Left ventricle myocardium inferior (tissue), 1 donor: ENCODE measurements around the gene MACF1. TPM values are rescaled to one million over a fixed set of nuclear protein-coding genes. Genes with fewer than 3 reads are reported as not detected.

ENCODE experiments used
- DNase-seq: peaks from one replicate; pipeline ENCODE4 v3.0.0-alpha.2; 2020
- H3K27ac ChIP-seq: fragments of 200-600 bp; replicated peaks from 2 replicates; pipeline ENCODE4 v1.8.0; 2021
- H3K27me3 ChIP-seq: fragments of 200-600 bp; 2 replicates; pipeline ENCODE4 v1.8.0; 2021; ENCODE audit warnings: low read depth
- H3K36me3 ChIP-seq: fragments of 200-600 bp; 2 replicates; pipeline ENCODE4 v1.8.0; 2021
- H3K4me1 ChIP-seq: fragments of 200-600 bp; 2 replicates; pipeline ENCODE4 v1.8.0; 2021
- H3K4me3 ChIP-seq: fragments of 200-600 bp; 2 replicates; pipeline ENCODE4 v1.8.0; 2021; ENCODE audit warnings: mild to moderate bottlenecking, moderate library complexity
- H3K9me3 ChIP-seq: fragments of 200-600 bp; replicated peaks from 2 replicates; pipeline ENCODE4 v1.8.0; 2021
- CTCF ChIP-seq: fragments of 200-600 bp; IDR thresholded peaks from 2 replicates; pipeline ENCODE4 v1.8.0; 2021; ENCODE audit warnings: antibody characterized with exemption, mild to moderate bottlenecking, borderline replicate concordance
- intact Hi-C: fragments of 100-400 bp; cut with micrococcal nuclease; formaldehyde crosslinking; loops from one replicate; pipeline ENCODE4 v1.11.0; 2022
- total RNA-seq: library from RNA; stranded (reverse); fragmentation: NEBNext Ultra II Directional; extraction: Animal tissue kit (Norgen Biotek cat#: 25700); gene quantifications from one replicate; pipeline ENCODE4 v1.2.1, GENCODE V29; 2021
- donor health status: DM: no; HTN: yes; CAD: no; lungs with severe emphysema.

Gene MACF1
- total RNA-seq, 1 donor from 2014 or later = 181 TPM

GRCh38 chr1:39409055-39409816, 204.7 kb downstream of the MACF1 start:
- Histone ChIP-seq H3K4me3 (peak overlapping the region; percentile 93), H3K36me3 (no peaks in the 10 kb centered on the region), H3K9me3 (no peaks in the 10 kb centered on the region), H3K4me1 (peaks cover 91% of the 10 kb centered on the region), H3K27me3 (no peaks in the 10 kb centered on the region), H3K27ac (peak overlapping the region; percentile 98)
- DNase-seq = peak; percentile 57
- TF ChIP-seq CTCF = no peak
- intact Hi-C loops = no loop called here

- Histone ChIP-seq H3K4me3 (peak overlapping the region; percentile 93), H3K27ac (peak overlapping the region; percentile 98), H3K4me1 (peaks cover 91% of the 10 kb centered on the region), H3K9me3 (no peaks in the 10 kb centered on the region), H3K27me3 (no peaks in the 10 kb centered on the region), H3K36me3 (no peaks in the 10 kb centered on the region)
- intact Hi-C loops = no loop called here
- peak; percentile 84 for DNase-seq
- TF ChIP-seq CTCF = peak; percentile 85
Measured at GRCh38 chr1:39410915-39411436, 206.5 kb downstream of the MACF1 start.

GRCh38 chr1:39411526-39412478, 207.3 kb downstream of the MACF1 start:
- TF ChIP-seq CTCF = no peak
- H3K27me3 ChIP-seq = no peaks in the 10 kb centered on the region
- no peaks in the 10 kb centered on the region for H3K36me3 ChIP-seq
- intact Hi-C loops = no loop called here
- no peak for DNase-seq
- H3K9me3 ChIP-seq = no peaks in the 10 kb centered on the region
- peak overlapping the region; percentile 98 for H3K27ac ChIP-seq
- H3K4me3 ChIP-seq = peak overlapping the region; percentile 93
- H3K4me1 ChIP-seq = peaks cover 91% of the 10 kb centered on the region

- Histone ChIP-seq H3K27me3 (no peaks in the 10 kb centered on the region), H3K4me3 (peak overlapping the region; percentile 93), H3K4me1 (peaks cover 91% of the 10 kb centered on the region), H3K27ac (no peak overlapping the region), H3K9me3 (no peaks in the 10 kb centered on the region), H3K36me3 (no peaks in the 10 kb centered on the region)
- intact Hi-C loops = no loop called here
- DNase-seq = no peak
- TF ChIP-seq CTCF = no peak
Measured at GRCh38 chr1:39412892-39413291, 208.4 kb downstream of the MACF1 start.

- Histone ChIP-seq H3K4me3 (peak overlapping the region; percentile 33), H3K9me3 (no peaks in the 10 kb centered on the region), H3K4me1 (peaks cover 96% of the 10 kb centered on the region), H3K27me3 (no peaks in the 10 kb centered on the region), H3K36me3 (no peaks in the 10 kb centered on the region), H3K27ac (peak overlapping the region; percentile 43)
- DNase-seq = no peak
- no peak for TF ChIP-seq CTCF
- intact Hi-C loops = no loop called here
Measured at GRCh38 chr1:39413902-39414528, 209.5 kb downstream of the MACF1 start.
